HEK293 (cell line): ENCODE measurements around the gene TPP1.

ENCODE experiments used
- ZBTB8A ChIP-seq: fragments of 450-650 bp; formaldehyde crosslinking; IDR thresholded peaks from 2 replicates; pipeline ENCODE4 v1.5.1; 2016; ENCODE audit warnings: missing biosample characterization, missing genetic modification characterization
- ZNF146 ChIP-seq: fragments of 450-650 bp; formaldehyde crosslinking; IDR thresholded peaks from 2 replicates; pipeline ENCODE4 v1.5.1; 2016; ENCODE audit warnings: missing biosample characterization, missing genetic modification characterization
- ZNF202 ChIP-seq: fragments of 450-650 bp; formaldehyde crosslinking; IDR thresholded peaks from 2 replicates; pipeline ENCODE4 v1.5.1; 2016; ENCODE audit warnings: missing biosample characterization, missing genetic modification characterization, borderline replicate concordance
- ZNF274 ChIP-seq, 2 experiments: fragments of 200-500 bp in 1 of 2; fragments of 450-650 bp in 1 of 2; sonication (Bioruptor generic) in 1 of 2; formaldehyde crosslinking in 1 of 2; IDR thresholded peaks; 2 replicates each; pipeline versions ENCODE4 v1.5.1 to v1.6.1; 2014 to 2016; ENCODE audit warnings: borderline replicate concordance in 1 of 2, inconsistent platforms in 1 of 2, low read length in 1 of 2, missing biosample characterization in 1 of 2, missing genetic modification characterization in 1 of 2
- ZSCAN23 ChIP-seq: fragments of 450-650 bp; formaldehyde crosslinking; IDR thresholded peaks from 2 replicates; pipeline ENCODE4 v1.5.1; 2016; ENCODE audit warnings: missing biosample characterization, missing genetic modification characterization
- TF ChIP-seq, protein P1 (sequence below): fragments of 450-650 bp; formaldehyde crosslinking; IDR thresholded peaks from 2 replicates; pipeline ENCODE4 v1.5.1; 2016; ENCODE audit warnings: missing biosample characterization, missing genetic modification characterization
- TF ChIP-seq, protein P2 (sequence below): fragments of 450-650 bp; formaldehyde crosslinking; IDR thresholded peaks from 2 replicates; pipeline ENCODE4 v1.5.1; 2016; ENCODE audit warnings: missing biosample characterization, missing genetic modification characterization

DNA sequence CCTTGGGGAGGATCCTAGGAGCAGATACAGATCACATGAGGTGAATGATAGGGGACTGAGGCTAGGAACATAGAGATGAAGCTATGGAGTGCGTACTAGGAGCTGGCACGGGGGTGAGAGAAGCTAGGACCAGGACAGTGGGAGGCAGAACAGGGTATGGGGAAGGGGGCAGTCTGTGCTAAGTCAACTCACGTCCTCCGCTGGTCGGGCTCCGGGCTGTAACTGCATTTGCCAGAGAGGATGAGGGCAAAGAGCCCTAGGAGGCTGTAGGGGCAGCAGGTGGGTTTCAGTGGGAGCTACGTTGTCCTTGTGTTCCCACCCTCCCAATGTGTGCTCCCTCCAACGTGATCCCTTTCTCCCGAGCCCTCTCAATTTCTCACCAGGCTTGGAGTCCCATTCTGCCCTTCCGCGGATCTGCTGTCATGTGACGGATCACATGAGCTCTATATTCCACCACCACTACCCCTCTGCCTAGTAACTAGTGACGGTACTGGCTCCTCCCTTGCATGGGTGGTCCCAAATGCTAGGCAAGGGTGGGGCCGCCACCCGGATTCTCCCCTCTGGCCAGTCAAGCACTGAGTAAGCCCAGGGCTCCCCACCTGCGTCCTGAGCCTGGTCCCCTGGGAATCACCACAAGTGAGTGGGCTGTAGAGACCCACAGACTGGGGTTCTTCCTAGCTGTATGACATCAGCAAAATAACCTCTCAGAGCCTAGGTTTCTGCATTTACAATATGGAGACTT is at the start of gene TPP1:
- TF ChIP-seq, protein P1, sequence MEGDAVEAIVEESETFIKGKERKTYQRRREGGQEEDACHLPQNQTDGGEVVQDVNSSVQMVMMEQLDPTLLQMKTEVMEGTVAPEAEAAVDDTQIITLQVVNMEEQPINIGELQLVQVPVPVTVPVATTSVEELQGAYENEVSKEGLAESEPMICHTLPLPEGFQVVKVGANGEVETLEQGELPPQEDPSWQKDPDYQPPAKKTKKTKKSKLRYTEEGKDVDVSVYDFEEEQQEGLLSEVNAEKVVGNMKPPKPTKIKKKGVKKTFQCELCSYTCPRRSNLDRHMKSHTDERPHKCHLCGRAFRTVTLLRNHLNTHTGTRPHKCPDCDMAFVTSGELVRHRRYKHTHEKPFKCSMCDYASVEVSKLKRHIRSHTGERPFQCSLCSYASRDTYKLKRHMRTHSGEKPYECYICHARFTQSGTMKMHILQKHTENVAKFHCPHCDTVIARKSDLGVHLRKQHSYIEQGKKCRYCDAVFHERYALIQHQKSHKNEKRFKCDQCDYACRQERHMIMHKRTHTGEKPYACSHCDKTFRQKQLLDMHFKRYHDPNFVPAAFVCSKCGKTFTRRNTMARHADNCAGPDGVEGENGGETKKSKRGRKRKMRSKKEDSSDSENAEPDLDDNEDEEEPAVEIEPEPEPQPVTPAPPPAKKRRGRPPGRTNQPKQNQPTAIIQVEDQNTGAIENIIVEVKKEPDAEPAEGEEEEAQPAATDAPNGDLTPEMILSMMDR = no peak
- TF ChIP-seq, protein P2, sequence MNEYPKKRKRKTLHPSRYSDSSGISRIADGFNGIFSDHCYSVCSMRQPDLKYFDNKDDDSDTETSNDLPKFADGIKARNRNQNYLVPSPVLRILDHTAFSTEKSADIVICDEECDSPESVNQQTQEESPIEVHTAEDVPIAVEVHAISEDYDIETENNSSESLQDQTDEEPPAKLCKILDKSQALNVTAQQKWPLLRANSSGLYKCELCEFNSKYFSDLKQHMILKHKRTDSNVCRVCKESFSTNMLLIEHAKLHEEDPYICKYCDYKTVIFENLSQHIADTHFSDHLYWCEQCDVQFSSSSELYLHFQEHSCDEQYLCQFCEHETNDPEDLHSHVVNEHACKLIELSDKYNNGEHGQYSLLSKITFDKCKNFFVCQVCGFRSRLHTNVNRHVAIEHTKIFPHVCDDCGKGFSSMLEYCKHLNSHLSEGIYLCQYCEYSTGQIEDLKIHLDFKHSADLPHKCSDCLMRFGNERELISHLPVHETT (tag by site-specific recombination) = no peak
- no peak for TF ChIP-seq ZBTB8A
- no peak for TF ChIP-seq ZSCAN23 (tag by site-specific recombination)
- TF ChIP-seq ZNF146 = no peak
- TF ChIP-seq ZNF274 (IDR thresholded peaks at IDR 0.05; ENCODE audit: low read length) = no peak
- TF ChIP-seq ZNF274 (tag by site-specific recombination; IDR thresholded peaks at IDR 0.05; ENCODE audit: borderline replicate concordance) = no peak
- no peak for TF ChIP-seq ZNF202 (tag by site-specific recombination)
